ENCODE results near the gene MCU.

Gene MCU

DNA sequence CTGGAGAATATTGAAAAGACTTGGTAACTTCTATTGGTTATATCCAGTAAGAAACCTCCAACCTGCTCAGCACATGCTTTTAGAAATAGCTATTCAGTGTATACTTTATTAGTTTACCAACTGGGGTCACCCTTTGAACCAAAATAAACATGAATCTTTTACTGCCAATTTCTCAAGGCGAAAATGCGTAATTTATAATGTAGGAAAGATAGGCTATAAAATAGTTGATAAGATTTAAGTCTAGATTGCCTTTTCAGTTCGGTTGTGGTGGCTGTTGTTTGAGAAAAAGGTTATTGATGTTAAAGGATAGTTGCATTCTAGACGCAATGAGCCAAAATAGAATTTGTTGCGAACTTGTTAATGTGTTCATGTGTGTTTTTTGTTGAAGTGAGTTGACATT lies 119.0 kb downstream of the MCU start:
- no peak for DNase-seq

DNA sequence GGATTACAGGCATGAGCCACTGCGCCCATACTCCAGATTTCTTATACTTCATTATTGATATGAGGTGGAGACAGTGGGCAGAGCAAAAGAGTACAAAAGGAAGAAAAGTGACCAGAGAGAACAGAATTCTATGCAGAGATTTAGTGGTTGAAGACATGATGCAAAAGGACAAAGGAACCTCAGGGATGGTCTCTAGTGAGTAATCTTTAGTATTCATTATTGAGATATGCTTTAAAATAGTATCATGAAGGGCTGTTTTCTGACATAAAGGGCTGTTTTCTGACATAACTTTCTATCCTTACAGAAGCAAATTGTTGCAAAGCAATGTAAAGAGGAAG lies 120.4 kb downstream of the MCU start:
- no peak for DNase-seq

DNA sequence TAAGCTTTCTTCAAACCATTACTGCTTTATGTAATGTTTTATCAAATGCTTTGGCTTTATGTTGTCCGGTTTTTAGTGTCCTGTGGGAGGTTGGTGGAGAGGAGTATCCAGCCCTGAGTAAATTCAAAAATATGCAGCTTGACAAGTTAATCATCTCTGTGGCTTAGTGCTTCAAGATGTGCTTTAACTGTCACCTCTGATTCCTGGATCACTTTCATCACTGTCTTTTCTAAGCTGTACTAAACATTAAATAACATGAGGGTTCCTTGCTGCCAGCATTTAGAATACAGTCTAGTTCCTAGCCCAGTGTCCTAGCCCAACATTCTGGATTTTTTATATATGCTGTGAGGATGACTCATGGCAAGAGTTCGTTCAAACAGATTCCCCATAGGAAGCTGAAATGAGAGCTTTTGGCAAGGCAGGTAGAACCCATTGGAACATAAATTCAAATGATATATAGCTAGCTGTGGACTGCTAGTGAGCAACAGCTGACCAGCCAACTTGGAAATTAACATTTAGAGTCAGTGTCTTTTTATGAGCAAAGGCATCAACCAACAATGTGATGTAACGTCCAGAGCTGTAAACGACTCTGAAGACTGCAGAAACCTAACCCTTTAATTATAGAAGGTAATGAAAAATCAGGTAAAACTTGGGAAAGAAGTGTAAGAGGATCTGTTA lies 120.9 kb downstream of the MCU start:
- no peak for DNase-seq

DNA sequence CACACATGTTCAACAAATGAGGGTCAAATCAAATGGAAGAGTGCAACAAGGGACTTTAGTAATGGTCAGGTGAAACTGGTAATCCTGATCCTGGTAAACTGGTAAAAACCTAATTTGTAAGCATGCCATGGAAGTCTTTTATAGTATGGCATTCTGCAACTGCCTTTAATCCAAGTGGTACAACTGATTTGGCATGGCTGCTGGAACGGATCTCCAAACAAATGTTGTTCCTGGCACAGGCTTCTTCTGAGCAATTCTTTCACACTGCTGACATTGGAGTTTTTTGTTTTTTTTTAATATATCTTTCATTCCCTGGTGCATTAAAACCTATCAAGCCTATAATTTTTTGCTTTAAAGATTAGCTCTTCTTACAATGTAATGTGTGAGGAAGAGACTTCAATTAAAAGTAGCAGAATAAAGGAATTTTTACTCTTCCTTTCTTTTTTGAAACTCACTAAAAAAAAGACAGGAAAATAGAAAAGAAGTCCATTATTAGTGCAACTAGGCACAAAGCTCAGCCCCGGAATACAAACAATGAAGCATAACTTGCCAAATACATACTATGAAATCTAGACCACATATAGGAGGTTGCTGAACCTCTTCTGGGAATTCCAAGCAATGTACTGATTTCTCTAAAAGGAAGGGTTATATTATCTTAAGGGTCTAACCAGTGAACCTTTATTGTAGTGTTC lies 122.3 kb downstream of the MCU start:
- no peak for DNase-seq

DNA sequence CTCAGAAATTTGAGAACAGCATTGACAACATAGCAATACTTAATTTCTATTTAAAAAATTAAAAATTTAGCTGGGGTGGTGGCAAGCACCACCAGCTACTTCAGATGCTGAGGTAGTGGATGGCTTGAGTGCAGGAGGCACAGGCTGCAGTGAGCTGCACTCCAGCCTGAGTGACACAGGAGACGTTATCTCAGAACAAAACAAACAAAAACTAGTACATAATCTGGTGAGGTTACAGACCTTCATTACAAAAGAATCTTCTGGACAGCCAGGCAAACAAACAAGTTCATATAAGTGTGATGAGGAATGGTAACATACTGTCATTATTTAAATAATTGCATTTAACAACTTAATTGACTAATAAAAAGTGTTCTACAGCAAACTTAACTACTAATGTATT lies 124.6 kb downstream of the MCU start:
- no peak for DNase-seq

DNA sequence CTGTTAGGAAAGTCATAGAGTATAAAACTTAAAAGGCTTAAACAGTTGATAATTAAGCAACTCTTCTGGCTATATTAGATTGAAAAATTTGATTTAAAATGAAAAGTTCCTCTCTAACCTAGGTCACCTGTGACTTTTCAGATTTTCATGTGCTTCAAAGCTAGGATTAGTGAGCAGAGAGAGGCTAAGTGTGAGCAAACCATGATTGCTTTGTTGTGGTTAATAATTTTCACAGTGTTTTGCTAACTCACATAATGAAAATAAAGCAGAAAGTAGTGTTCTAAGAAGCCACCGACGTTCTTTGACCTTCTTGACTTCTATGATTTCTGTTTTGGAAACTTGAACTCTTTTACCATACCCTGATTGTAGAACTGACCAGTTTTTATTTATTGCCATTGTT lies 126.1 kb downstream of the MCU start:
- no peak for DNase-seq

DNA sequence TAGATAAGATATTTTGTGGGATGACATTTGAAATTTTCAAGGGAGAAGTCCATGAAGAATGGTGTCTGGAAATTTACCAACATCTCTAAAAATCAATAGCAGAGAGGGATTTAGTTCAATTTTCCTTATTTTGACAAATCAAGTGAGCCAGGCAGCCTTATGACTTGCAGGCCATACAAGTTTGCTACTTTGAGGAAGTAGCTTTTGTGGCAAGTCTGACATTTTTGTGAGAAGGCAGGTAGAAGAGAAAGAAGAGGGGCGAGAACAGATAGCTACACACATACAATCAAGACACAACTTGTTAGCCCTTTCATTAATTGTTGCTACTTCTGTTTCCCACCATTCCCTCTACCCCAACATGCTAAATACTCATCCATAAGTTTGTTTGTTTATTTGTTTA lies 127.1 kb downstream of the MCU start:
- no peak for DNase-seq

DNA sequence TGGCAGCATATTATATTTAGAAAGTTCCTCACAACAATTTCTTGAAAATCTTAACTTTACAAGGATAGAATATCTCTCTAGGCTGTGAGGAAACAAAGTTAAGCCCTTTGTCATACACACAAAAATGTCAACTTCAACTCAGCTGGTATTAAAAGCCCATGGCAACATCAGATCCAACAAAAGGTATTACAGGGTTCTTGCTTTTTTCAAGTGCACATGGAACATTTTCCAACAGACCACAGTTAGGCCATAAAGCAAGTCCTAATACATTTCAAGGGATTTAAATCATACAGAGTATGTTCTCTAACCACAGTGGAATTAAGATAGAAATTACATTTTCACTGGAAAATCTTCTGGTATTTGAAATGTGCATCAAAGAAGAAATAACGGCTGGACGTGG lies 129.7 kb downstream of the MCU start:
- no peak for DNase-seq

DNA sequence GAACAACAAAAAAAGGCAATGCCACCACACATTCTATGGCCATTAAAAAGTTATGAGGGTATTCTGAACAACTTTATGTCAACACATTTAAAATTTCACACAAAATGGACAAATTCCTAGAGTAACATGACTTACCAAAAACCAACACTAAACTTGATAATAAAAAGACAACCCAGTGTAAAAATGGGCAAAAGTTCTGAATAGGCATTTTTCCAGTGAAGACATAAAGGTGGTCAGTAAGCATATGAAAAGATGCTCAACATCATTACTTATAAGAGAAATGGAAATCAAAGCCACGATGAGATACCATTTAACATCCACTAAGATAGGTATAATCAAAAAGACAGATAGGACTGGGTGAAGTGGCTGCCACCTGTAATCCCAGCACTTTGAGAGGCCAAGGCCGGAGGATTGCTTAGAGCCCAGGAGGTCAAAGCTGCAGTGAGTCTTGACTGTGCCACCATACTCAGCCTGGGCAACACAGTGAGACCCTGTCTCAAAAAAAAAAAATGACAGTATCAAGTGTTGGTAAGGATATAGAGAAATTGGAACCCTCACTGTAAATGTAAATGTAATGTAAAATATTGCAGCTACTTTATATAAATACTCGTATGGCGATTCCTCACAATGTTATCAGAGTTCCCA lies 130.5 kb downstream of the MCU start:
- DNase-seq = no peak

DNA sequence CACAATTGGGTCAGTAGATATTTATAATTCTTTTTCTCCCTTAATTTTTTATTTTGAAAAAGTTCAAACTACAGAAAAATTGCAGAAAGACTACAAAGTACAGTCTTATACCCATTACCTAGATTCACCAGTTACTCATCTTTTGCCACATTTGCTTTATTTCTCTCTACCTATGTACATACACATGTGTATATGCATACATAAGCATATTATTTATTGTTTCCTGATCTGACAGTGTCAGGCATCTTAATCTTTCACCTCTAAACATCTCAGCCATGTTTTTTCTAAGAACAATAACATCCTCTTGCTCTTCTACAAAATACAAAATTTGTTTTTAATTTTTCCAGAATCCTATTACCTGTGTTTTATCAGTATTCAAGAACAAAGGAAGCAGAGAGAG lies 133.2 kb downstream of the MCU start:
- no peak for DNase-seq

DNA sequence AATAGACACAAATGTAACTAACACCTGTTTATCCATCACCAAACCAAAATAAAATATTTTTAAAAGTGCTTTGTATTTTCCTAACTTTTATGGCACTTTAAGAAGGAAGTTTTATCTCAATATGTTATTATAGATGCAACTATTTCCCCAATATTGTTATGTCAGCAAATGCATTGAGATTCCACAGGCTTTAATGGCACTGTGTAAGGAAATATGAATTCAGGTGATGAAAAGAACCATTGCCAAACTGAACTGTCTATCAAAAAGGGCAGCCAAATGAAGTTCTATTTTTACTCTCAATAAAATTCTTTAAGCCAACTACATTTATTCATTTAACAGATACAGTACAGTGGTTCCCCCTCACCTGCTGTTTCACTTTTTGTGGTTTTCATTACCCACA lies 134.4 kb downstream of the MCU start:
- no peak for DNase-seq

DNA sequence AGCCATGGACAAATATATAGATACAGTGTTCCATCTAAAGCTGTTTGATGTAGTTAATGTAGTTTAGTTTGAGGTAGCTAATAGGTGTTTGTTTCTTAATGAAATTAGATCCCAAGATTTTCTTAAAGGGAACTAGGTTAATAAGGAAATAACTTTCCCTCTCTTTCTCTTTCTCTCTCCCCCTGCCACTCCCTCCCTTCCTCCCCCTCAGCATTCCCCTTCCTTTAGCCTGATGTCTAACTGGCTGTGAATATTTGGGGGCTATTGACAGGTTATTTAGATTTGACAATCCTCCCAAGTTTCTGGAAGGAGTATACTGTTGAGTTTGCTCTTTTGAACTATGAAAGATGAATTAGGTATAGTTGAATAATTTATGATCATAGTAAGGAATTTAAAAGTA lies 136.4 kb downstream of the MCU start:
- DNase-seq = no peak

DNA sequence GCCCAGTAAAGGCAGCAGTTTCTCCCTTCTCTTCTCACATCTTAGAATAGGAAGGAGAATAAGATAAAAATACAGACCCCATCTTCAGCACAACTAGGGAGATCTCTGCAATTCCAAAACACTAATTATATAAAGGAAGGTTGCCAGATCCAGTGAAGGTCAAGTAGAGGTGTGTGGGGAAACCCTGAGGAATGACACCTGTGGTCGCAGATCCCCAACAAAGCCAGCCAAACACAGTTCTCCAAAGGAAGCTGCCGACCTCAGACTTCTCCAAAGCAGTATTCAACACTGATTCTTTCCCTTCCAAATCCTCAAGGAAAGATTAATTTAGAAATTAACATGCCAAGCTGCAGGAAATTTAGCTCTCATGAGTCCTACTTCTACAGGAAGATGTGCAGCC lies 138.7 kb downstream of the MCU start:
- no peak for DNase-seq

DNA sequence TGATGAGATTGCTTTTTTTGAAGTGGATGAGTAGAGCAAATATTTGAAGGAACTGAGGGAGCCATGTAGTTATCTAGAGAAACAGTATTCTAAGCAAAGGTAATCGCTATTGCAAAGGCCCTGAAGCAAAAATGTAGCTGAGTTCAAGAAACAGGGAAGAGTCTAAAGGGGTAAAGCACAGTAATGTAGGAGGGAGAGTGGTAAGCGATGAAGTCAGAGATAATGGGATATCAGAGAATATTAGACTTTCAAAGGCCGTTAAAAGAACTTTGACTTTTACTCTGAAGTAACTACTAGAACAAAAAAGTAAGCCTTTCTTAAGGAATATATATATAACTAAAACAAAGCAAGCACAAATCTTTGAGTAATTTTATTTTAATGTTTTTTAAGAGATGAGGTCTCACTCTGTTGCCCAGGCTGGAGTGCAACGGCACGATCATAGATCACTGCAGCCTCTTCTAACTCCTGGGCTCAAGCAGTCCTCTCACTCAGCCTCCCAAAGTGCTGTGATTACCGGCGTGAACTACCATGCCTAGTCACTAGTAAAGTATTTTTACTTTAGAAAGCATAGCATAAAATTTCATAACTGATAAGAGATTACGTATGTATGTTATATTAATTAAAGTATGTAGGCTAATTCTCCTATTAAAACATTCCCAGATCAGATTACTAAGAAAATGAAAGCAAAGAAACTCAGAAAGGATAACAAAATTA lies 139.9 kb downstream of the MCU start:
- no peak for DNase-seq

DNA sequence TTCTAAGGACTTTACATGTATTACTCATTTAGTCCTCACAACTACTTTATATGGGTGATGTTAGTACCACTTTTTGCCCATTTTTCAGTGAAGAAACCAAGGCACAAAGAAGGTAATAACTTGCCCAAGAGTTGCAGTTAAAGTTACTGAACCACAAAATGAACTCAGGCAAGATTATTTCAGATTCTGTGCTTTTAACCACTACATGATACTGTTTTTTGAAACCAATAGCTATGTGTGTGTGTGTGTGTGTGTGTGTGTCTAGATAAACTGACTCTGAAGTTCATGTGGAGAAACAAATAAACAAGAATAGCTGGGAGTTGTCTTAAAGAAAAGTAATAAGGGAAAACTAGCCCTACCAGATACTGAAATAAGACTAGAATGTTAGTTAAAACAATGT lies 140.8 kb downstream of the MCU start:
- no peak for DNase-seq

DNA sequence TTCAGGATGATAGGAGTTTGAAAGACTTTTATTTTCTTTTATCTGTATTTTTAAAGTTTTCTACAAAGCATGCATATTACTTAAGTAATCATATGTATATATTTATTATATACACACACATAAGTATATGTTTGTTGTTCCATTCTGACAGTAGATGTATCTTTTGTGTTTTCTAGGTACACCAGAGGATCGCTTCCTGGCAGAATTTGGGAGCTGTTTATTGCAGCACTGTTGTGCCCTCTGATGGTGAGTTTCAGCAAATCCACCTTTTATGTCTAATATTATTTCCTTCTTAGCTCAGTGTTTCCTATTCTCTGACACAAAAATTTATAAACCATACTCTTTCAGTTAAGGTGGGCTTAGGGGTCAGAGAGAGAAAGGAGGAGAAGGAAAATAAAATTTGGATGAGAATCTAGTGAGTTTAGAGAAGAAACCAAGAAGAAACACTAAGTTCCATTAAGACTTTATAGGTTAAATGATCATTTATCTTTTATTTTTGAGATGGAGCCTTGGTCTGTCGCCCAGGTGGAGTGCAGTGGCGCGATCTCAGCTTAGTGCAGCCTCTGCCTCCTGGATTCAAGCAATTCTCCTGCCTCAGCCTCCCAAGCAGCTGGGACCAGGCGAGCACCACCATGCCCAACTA lies 142.4 kb downstream of the MCU start:
- peak; percentile 17 for DNase-seq

DNA sequence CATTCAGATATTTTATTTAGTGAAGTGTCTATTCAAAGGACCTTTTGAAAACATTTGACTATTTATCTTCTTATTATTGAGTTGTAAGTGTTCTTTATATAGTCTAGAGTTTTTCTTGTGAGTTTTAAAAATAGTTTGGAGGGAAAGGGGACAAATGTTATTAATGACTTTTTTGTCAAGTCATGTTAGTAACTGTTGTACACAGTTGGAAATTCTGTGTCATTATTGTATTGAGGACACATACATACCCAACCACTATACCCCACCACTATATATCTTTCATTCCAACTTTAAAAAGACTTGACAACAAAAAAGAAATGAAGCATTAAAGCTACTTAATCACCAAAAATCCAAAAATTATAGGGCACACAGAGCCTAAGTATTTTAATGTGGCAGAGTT lies 148.4 kb downstream of the MCU start:
- DNase-seq = no peak

DNA sequence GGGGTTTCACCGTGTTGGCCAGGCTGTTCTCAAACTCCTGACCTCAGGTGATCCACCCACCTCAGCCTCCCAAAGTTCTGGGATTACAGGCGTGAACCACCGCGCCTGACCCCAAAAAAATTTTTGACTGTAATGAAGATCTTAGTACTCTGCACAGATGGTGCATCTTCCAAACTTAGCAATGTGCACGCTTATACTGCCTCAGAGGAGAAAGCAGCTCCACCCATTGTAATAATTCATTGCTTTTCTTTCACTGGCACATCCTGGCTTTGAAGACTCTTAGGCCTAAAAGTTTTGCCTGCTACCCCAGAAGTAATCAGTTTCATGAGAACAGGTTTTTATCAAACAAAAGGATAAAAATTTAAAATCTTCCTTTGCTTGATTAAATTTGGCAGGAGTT lies 149.5 kb downstream of the MCU start:
- DNase-seq = no peak

DNA sequence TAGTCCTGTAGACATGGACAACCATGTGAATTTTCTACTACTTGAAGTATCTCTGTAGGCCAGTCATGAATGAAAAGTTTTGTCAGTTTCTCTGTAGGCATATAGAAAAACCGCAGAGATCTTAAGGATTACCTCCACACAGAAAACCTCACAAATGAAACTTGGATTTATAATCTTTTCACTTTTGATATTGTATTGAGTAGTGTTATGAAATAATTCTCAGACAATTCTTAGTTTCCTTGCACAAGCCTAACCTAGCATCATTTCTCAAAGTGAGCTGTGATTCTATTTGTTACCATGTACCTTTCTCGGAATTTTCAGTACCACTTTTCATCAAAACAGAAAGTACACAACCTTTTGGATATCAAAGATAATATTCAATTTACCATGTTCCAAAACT lies 150.2 kb downstream of the MCU start:
- DNase-seq = no peak

DNA sequence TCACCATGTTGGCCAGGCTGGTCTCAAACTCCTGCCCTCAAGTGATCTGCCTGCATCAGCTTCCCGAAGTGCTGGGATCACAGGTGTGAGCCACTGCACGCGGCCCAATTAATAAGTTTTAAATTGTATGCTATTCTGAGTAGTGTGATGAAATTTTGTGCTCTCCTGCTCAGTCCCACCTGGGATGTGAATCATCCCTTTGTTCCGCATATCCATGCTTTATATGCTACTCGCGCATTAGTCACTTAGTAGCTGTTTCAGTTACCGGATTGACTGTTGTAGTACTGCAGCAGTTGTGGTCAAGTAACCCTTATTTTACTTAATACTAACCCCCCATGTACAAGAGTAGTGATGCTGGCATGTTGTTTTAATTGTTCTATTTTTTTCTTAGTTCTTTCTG lies 154.3 kb downstream of the MCU start:
- DNase-seq = no peak

DNA sequence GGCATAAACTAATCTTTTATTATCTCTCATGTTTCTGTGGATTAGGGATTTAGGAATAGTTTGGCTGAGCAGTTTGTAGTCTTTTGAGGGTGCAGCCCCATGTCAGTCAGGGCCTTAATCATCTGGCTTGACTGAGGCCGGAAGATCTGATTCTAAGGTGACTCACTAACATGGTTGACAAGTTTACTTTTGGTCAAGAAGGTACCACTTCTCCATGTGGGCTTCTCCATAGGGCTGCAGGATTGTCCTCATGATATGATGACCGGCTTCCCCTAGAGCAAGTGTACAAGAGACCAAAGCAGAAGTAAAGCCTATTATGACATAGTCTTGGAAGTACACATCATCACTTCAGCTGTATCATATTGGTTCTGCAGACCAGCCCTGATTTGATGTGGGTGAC lies 155.7 kb downstream of the MCU start:
- no peak for DNase-seq

DNA sequence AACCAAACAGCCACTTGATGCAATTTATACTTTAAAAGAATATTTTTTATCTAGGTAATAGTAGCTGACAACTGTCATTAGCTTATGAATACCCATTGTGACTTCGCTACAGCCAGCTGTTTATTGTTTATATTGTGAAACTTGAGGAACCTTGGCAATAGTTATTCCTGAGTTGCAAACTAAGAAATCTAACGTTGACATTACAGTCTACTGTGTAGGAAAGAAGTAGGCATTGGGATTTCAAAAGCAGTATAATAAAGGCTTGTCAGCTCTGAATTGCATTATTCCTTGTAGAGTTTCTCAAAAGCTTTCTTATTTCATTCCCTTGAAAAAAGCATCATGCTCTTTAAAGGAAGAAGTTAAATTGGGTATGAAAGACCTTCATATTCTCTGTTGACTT lies 158.9 kb downstream of the MCU start:
- no peak for DNase-seq

DNA sequence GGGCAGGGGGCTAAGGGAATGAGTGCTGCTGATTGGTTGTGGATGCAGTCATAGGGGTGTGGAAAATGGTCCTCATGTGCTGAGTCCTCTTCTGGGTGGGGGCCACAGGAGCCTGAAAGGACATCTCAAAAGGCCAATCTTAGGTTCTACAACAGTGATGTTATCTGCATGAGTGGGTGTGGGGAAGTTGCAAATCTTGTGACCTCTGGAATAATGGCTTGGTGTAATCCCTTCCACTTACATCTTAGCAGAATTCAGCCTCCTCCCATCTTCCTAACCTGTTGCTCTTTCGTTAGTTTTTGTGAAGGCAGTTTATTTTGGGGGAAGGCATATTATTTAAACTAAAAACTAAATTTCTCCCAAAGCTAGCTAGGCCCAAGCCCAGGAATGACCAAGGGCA lies 159.6 kb downstream of the MCU start:
- no peak for DNase-seq

DNA sequence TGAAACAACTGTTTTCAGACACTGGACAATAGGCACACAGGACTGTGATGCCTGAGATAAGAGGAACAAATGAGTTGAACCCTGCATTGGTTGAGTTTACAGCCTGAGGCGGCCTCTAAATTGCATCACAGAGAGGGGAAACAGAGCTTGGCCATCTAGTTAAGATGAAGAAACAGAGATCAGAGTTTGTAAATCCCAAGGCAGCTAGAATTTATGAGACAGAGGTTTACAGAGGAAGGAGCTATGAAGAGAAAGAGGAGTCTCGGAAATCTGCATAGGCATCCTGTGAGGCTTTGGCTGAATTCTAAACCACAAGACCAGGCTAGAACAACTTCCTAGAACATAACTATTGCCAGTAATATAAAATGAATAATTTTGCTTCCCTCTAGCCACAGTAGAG lies 160.6 kb downstream of the MCU start:
- no peak for DNase-seq

Data from NCI-H1105 (cell line).